Spinal cord (tissue), 10 donors: Measurements from ENCODE around the gene EPSTI1. TPM values are rescaled to one million over a fixed set of nuclear protein-coding genes. Genes with fewer than 3 reads are reported as not detected.

ENCODE experiments used
- DNase-seq, 6 donors: peaks; one replicate each; pipeline versions ENCODE4 v3.0.0 to v3.0.0-alpha.2; 2013 to 2015; ENCODE audit warnings: low spot score in 6 of 6, low read depth in 4 of 6
- H3K27ac ChIP-seq: one replicate; pipeline ENCODE4 v1.5.1; 2013; ENCODE audit warnings: low read depth, low read length, control low read depth
- H3K27me3 ChIP-seq: one replicate; pipeline ENCODE4 v1.6.1; 2013; ENCODE audit warnings: low read length; ENCODE audit not compliant: control insufficient read depth, insufficient read depth
- H3K36me3 ChIP-seq: one replicate; pipeline ENCODE4 v1.6.1; 2013; ENCODE audit warnings: low read length; ENCODE audit not compliant: control insufficient read depth, insufficient read depth
- H3K4me1 ChIP-seq: one replicate; pipeline ENCODE4 v1.6.1; 2013; ENCODE audit warnings: low read length; ENCODE audit not compliant: control insufficient read depth, insufficient read depth
- H3K4me3 ChIP-seq: one replicate; pipeline ENCODE4 v1.5.1; 2013; ENCODE audit warnings: low read depth, low read length, control low read depth
- H3K9me3 ChIP-seq: one replicate; pipeline ENCODE4 v1.6.1; 2013; ENCODE audit warnings: low read length; ENCODE audit not compliant: control insufficient read depth, insufficient read depth
- WGBS: methylation state at CpG from one replicate; pipeline ENCODE4 v1.1.5; 2013; ENCODE audit warnings: missing lambda C conversion rate; ENCODE audit not compliant: insufficient coverage; 5-methylcytosine and 5-hydroxymethylcytosine counted together
- polyA plus RNA-seq, 2 donors: library from polyadenylated mRNA; unstranded; fragments of 120-200 nt; gene quantifications; one replicate each; pipeline ENCODE4 v1.2.1, GENCODE V29; 2013; ENCODE audit not compliant: insufficient read length in 2 of 2
- total RNA-seq, 2 donors: library from RNA; depleted of rRNA in 1 of 2; stranded (reverse); fragments of 120-200 nt in 1 of 2; fragments of >200 nt in 1 of 2; gene quantifications; one replicate each; pipeline versions ENCODE4 v1.2.3 to v1.2.4, GENCODE V29; 2013 to 2014
- donor health status: healthy.

The EPSTI1 gene
- total and polyA plus RNA-seq, 4 donors, result 3.8 to 16.0 (median 4.5) TPM

DNA sequence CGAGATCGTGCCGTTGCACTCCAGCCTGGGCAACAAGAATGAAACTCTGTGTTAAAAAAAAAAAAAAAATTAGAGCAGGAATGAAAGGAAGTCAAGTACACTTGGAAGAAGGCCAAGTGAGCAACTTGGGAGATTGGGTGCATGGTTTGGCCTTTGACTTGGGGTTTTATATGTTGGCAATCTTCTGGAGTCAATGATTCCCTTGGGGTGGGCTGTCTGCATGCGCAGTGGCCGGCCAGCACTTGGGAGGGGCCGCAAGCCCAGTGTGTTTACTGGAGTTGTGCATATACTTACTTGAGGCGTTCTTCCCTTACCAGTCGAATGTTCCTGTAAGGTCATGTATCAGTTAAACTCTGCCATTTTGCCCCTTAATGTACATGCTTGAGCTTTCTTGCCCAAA, 106.7 kb downstream of the EPSTI1 start:
- Histone ChIP-seq H3K4me3 (no peak overlapping the region), H3K36me3 (no peaks in the 10 kb centered on the region), H3K4me1 (peaks cover 3% of the 10 kb centered on the region), H3K9me3 (no peaks in the 10 kb centered on the region), H3K27me3 (no peaks in the 10 kb centered on the region), H3K27ac (no peak overlapping the region)
- no peak for DNase-seq
- WGBS, result 83% methylated on average over 5 of the region's 8 CpGs

DNA sequence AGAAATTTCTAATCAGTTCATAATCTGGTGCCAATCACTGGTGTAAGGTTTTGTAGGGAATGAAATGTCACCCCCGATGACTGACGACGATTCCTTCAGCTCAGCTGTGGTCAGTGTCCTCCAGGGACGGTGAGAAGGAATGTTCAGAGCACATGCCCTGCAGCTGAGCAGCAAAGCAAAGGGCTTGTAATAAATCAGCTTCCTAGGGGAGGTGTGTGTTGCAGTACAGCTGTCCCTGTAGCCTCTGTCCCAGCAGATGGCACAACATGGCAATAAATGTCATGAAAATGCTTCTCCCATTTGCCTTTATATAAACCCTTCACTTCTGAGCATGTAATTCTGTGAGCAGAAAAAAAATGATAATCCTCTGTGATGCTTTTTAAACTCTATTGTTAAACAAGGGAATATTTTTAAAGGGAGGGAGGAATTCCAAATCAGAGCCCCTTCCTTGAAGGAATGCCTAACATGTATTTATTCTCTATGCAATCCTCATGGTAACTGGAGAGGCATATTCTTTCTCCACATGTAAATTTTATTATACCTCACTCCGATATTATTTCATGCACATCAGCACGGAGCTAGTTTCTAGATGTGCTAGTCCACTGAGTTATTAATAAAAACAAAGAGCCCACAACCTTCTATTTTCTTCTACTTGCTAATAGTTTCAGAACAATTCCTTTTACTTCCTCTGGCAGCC, 108.1 kb downstream of the EPSTI1 start:
- DNase-seq, result peak in 2 of 6 donors; percentile 73 to 88
- Histone ChIP-seq H3K9me3 (no peaks in the 10 kb centered on the region), H3K4me3 (no peak overlapping the region), H3K4me1 (peaks cover 3% of the 10 kb centered on the region), H3K27ac (no peak overlapping the region), H3K27me3 (no peaks in the 10 kb centered on the region), H3K36me3 (no peaks in the 10 kb centered on the region)
- 8% methylated on average over 5 of the region's 6 CpGs for WGBS

DNA sequence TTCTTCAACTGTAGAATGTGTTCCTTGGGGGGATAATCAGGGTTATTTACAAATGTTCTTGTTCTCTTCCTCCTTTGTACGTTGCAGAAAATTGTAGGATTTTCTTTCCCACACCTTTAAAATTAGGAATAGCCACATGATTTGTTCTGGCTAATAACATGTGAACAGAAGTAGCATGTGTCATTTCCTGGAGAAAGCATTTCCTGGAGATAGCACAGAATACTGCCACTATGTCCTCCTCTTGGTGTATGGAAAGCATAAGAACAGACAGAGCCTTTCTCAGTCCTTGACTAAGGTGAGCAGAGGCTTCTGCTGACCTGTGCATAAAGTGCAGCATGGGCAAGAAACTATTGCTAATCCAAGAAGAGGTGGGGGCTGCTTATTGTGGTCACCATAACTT, 108.9 kb downstream of the EPSTI1 start:
- Histone ChIP-seq H3K36me3 (no peaks in the 10 kb centered on the region), H3K27me3 (no peaks in the 10 kb centered on the region), H3K27ac (no peak overlapping the region), H3K4me1 (peaks cover 3% of the 10 kb centered on the region), H3K9me3 (peaks cover 2% of the 10 kb centered on the region), H3K4me3 (no peak overlapping the region)
- no CpG with 5 or more reads among the region's 1 CpG for WGBS
- no peak for DNase-seq

DNA sequence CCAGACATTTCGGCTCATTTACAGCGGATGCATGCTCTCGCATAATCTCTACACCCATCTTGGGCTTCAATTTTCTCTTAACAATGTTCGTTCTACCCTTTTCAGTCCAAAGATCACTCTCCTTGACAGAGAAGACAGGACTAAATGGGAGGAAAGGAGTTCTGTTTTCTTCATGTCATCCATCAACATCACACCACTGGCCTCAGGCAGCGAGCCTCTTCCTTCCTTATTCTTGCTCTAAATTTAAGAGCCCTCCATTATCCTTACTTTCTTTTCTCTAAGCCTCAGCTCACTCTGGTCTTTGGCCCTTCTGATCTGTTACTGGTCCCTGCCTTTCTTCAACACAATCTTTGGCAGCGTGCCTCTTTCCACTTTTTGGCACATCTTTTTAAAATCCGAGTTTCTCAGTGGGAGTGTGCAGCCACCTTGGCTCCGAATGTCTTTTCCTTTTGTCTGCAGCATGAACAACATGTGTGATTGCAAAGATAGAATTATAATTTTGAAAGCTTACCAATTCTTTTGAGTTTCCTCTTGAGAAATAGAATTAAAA, 111.9 kb downstream of the EPSTI1 start:
- H3K4me1 ChIP-seq, result peaks cover 3% of the 10 kb centered on the region
- DNase-seq, result peak in 2 of 6 donors; percentile 45 to 80
- 12% methylated on average over 1 of the region's 8 CpGs for WGBS
- H3K4me3 ChIP-seq, result no peak overlapping the region
- H3K27me3 ChIP-seq, result peaks cover 2% of the 10 kb centered on the region
- H3K9me3 ChIP-seq, result peaks cover 2% of the 10 kb centered on the region
- no peaks in the 10 kb centered on the region for H3K36me3 ChIP-seq
- H3K27ac ChIP-seq, result no peak overlapping the region

DNA sequence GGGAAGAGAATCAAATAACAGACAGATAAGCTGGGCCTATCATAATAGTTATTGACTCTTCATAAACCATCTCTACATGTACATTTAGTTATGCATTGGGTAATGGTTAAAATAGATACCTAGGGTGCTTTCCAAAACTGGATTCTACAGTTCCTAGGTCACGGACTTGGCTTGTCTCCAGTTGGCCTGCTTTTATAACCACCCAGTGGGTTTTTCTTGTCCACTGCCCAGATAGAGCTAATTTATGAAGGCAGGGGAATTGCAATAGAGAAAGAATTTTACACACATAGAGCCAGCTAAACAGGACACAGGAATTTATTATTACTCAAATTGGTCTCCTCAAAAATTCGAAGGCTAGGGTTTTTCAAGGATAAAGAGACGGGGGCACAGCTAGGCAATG, 113.3 kb downstream of the EPSTI1 start:
- DNase-seq, result no peak
- WGBS, result 76% methylated on average over 2 of the region's 3 CpGs
- Histone ChIP-seq H3K4me1 (peaks cover 2% of the 10 kb centered on the region), H3K27me3 (peaks cover 2% of the 10 kb centered on the region), H3K9me3 (peaks cover 2% of the 10 kb centered on the region), H3K36me3 (no peaks in the 10 kb centered on the region), H3K4me3 (no peak overlapping the region), H3K27ac (no peak overlapping the region)

DNA sequence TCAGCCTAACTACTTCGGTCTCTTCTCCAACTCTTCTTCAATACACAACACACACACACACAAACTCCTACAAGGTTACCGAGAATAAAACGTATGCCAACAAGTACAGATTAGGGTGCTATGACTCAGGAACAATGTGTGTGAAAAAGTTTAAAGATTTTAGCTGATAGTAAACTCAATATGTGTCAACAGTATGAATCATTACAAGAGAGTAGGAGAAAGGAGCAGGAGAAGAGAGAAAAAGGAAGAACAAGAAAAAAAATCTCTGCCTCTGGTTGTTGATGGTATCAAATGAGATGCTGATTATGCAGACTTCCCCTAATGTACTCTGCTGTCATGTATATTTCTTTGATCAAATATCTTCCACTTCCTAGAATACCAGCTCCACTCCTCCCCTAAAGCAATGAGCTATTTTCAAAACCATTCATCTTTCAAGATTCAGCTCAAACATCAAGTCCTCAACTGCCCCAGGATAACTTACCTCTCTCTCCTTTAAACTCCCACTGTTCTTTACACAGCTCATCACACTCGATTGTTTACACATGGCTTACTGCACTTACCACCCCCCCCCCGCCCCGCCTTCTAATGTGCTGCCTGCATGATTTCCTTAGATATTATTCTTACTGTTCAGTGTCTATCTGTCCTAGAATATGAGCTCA, 115.0 kb downstream of the EPSTI1 start:
- Histone ChIP-seq H3K4me3 (no peak overlapping the region), H3K27me3 (peaks cover 2% of the 10 kb centered on the region)
- no CpG with 5 or more reads among the region's 6 CpGs for WGBS

DNA sequence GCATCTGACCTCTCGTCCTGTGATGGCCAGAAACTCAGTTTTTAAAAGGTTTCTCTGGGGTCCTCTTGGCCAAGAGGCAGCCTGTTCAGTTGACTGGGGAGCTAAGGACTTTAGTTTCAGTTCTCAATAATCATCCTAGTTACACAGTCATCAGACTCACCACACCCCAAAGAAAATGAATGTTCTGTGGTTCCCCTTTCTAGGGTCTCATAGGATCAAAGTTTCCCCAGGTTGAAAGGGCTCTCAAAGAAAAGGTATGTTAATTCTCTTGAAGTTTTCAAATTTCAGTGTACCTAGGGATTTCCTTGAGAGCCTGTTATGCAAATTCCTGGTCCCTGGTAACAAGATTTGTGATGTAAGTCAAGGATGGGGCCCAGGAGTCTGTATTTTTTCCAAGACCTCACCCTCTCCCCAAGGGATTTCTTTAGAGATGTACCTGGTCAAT, 115.7 kb downstream of the EPSTI1 start:
- WGBS, result no CpG with 5 or more reads among the region's 1 CpG

More for the DNA sequence above, 115.0 kb downstream of the EPSTI1 start:
- no peaks in the 10 kb centered on the region for H3K36me3 ChIP-seq
- no peak overlapping the region for H3K27ac ChIP-seq
- H3K9me3 ChIP-seq, result peaks cover 2% of the 10 kb centered on the region
- peak in 1 of 6 donors; percentile 23 for DNase-seq
- H3K4me1 ChIP-seq, result no peaks in the 10 kb centered on the region

DNA sequence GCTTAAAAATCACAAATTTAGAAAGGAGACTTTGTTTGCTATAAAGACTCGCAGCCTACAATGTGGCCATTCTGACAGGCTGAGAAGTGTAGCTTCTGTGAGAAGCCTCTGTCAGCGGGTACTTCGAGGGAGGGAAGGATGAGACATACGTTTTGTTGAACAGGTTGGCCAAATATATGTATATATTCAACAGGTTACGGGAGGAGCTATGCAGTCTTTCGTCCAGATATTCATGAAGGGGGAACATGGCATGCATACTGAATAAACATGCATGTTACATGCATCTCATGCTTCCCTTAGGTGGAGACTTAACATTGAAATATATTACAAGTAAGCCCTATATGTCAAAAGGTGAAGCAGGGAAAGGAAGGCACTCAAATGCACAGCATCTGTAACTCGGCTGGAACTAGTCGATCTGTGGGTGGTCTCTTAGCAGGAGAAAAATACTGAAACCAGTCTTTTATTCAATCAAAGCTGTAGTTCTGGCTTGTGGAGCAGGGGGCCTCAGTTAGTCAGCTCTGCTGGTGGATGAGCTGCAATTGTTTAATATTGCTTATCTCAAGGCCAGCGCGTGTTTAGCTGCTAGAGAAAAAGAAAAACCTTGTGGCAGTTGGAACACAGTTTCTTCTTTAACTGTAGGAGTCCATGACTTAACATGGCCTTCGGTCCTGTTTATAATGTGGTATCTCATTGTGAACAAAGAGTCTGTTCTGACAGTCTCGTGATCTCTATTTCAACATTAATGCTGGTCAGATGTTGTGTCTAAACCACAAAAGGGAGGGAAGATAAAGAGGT, 116.4 kb downstream of the EPSTI1 start:
- Histone ChIP-seq H3K4me1 (no peaks in the 10 kb centered on the region), H3K27me3 (peaks cover 2% of the 10 kb centered on the region), H3K36me3 (no peaks in the 10 kb centered on the region), H3K4me3 (no peak overlapping the region), H3K9me3 (peaks cover 2% of the 10 kb centered on the region), H3K27ac (peak overlapping the region; percentile 3)
- peak in 4 of 6 donors; percentile 28 to 88 (median 50) for DNase-seq
- 26% methylated on average over 5 of the region's 12 CpGs for WGBS

More for the DNA sequence above, 115.7 kb downstream of the EPSTI1 start:
- peaks cover 2% of the 10 kb centered on the region for H3K27me3 ChIP-seq
- H3K36me3 ChIP-seq, result no peaks in the 10 kb centered on the region
- DNase-seq, result no peak
- no peaks in the 10 kb centered on the region for H3K4me1 ChIP-seq
- no peak overlapping the region for H3K4me3 ChIP-seq
- H3K9me3 ChIP-seq, result peaks cover 2% of the 10 kb centered on the region
- peak overlapping the region; percentile 3 for H3K27ac ChIP-seq

DNA sequence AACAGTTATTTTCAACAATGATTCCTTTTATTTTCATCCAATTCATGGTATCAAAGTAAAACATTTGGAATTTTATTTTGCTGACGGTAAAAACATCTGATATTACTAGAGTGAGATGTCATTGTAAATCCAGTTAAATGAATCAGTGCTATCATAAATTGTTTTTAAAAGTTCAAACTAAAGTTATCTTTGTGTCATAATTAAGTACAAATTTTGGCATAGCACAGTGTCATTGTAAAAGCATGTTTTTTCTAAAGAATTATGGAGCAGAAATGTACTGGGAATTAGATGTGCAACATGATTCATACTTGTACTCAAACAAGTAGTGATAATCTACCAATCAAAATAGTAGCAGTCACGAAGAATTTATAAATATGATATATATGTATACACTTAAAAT, 117.8 kb downstream of the EPSTI1 start:
- H3K27me3 ChIP-seq, result peaks cover 2% of the 10 kb centered on the region
- H3K4me3 ChIP-seq, result no peak overlapping the region
- no peaks in the 10 kb centered on the region for H3K4me1 ChIP-seq
- no peak overlapping the region for H3K27ac ChIP-seq
- peaks cover 2% of the 10 kb centered on the region for H3K9me3 ChIP-seq
- WGBS, result no CpG with 5 or more reads among the region's 2 CpGs
- no peaks in the 10 kb centered on the region for H3K36me3 ChIP-seq
- no peak for DNase-seq
